OCI-LY3 (cell line): ENCODE results near the gene ZNF79.

Source experiments
- H2AFZ ChIP-seq: fragments of 200-600, 300-600 bp; shearing (Covaris generic); 2 replicates; pipeline ENCODE4 v1.6.0; 2014; ENCODE audit warnings: antibody characterized with exemption, low read depth, low read length
- H3K27ac ChIP-seq: fragments of 200-600, 300-600 bp; sonication (generic); 2 replicates; pipeline ENCODE4 v1.5.1; 2014; ENCODE audit warnings: mild to moderate bottlenecking, low read length, moderate library complexity, mixed read lengths
- H3K27me3 ChIP-seq: fragments of 200-600, 300-600 bp; sonication (generic); 2 replicates; pipeline ENCODE4 v1.6.1; 2014; ENCODE audit warnings: low read depth, low read length, mixed read lengths
- H3K36me3 ChIP-seq: fragments of 200-600, 300-600 bp; sonication (generic); replicated peaks from 2 replicates; pipeline ENCODE3; 2014; ENCODE audit warnings: low read depth, low read length, mixed read lengths
- H3K4me1 ChIP-seq: fragments of 300-600, 200-600 bp; sonication (generic); 2 replicates; pipeline ENCODE4 v1.6.1; 2014; ENCODE audit warnings: low read length, mixed read lengths
- H3K4me2 ChIP-seq: fragments of 200-600, 300-600 bp; sonication (generic); 2 replicates; pipeline ENCODE4 v1.6.1; 2014; ENCODE audit warnings: low read length, mixed read lengths
- H3K4me3 ChIP-seq: fragments of 300-600, 200-600 bp; sonication (generic); 2 replicates; pipeline ENCODE4 v1.5.1; 2014; ENCODE audit warnings: antibody characterized with exemption, mild to moderate bottlenecking, low read length, moderate library complexity
- H3K79me2 ChIP-seq: fragments of 300-600, 200-600 bp; shearing (Covaris generic); 2 replicates; pipeline ENCODE4 v1.6.1; 2014; ENCODE audit warnings: mild to moderate bottlenecking, low read length, mixed read lengths
- H3K9ac ChIP-seq: fragments of 300-600, 200-600 bp; shearing (Covaris generic); 2 replicates; pipeline ENCODE4 v1.6.0; 2014; ENCODE audit warnings: mild to moderate bottlenecking, low read length, moderate library complexity
- H3K9me3 ChIP-seq: fragments of 200-600, 300-600 bp; shearing (Covaris generic); 2 replicates; pipeline ENCODE4 v1.6.1; 2014; ENCODE audit warnings: low read length, mixed read lengths; ENCODE audit not compliant: insufficient read depth
- H4K20me1 ChIP-seq: fragments of 200-600, 300-600 bp; sonication (generic); 2 replicates; pipeline ENCODE4 v1.6.1; 2016; ENCODE audit warnings: low read length, mixed read lengths; ENCODE audit not compliant: insufficient read depth
- EZH2phosphoT487 ChIP-seq: fragments of 200-600 bp; shearing (Covaris generic); IDR thresholded peaks from 2 replicates; pipeline ENCODE4 v1.6.1; 2018; ENCODE audit warnings: antibody characterized with exemption, mixed run types, low read depth
- TF ChIP-seq, protein P1 (sequence below): fragments of 200-600, 300-600 bp; sonication (generic); IDR thresholded peaks from 2 replicates; pipeline ENCODE4 v1.5.1; 2014; ENCODE audit warnings: antibody characterized with exemption, low read length, low read depth

The ZNF79 gene

DNA sequence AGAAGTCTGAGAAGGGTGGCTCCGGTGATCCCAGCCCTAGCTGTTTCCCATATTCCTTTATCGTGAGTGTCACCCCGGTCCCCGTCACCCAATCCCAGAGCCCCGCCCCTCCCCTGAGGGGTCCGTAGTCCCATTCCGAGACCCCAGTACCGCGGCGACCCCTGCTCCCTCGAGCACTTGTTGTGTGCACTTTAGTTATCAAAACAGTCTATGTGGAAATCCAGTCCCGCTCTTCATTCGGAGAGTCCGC lies 27.4 kb downstream of the ZNF79 start:
- peak overlapping the region; percentile 90 for H3K4me3 ChIP-seq
- peak overlapping the region; percentile 96 for H3K9ac ChIP-seq
- TF ChIP-seq, protein P1, sequence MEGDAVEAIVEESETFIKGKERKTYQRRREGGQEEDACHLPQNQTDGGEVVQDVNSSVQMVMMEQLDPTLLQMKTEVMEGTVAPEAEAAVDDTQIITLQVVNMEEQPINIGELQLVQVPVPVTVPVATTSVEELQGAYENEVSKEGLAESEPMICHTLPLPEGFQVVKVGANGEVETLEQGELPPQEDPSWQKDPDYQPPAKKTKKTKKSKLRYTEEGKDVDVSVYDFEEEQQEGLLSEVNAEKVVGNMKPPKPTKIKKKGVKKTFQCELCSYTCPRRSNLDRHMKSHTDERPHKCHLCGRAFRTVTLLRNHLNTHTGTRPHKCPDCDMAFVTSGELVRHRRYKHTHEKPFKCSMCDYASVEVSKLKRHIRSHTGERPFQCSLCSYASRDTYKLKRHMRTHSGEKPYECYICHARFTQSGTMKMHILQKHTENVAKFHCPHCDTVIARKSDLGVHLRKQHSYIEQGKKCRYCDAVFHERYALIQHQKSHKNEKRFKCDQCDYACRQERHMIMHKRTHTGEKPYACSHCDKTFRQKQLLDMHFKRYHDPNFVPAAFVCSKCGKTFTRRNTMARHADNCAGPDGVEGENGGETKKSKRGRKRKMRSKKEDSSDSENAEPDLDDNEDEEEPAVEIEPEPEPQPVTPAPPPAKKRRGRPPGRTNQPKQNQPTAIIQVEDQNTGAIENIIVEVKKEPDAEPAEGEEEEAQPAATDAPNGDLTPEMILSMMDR = no peak
- TF ChIP-seq EZH2phosphoT487 = no peak
- peaks cover 41% of the 10 kb centered on the region for H4K20me1 ChIP-seq
- H2AFZ ChIP-seq = peak overlapping the region; percentile 60; the same call in 1 of the 2 replicates
- peaks cover 45% of the 10 kb centered on the region for H3K36me3 ChIP-seq
- peak overlapping the region; percentile 79 for H3K4me2 ChIP-seq
- H3K9me3 ChIP-seq = no peaks in the 10 kb centered on the region
- peaks cover 52% of the 10 kb centered on the region for H3K79me2 ChIP-seq
- no peaks in the 10 kb centered on the region for H3K27me3 ChIP-seq
- H3K4me1 ChIP-seq = peaks cover 37% of the 10 kb centered on the region
- H3K27ac ChIP-seq = peak overlapping the region; percentile 83

DNA sequence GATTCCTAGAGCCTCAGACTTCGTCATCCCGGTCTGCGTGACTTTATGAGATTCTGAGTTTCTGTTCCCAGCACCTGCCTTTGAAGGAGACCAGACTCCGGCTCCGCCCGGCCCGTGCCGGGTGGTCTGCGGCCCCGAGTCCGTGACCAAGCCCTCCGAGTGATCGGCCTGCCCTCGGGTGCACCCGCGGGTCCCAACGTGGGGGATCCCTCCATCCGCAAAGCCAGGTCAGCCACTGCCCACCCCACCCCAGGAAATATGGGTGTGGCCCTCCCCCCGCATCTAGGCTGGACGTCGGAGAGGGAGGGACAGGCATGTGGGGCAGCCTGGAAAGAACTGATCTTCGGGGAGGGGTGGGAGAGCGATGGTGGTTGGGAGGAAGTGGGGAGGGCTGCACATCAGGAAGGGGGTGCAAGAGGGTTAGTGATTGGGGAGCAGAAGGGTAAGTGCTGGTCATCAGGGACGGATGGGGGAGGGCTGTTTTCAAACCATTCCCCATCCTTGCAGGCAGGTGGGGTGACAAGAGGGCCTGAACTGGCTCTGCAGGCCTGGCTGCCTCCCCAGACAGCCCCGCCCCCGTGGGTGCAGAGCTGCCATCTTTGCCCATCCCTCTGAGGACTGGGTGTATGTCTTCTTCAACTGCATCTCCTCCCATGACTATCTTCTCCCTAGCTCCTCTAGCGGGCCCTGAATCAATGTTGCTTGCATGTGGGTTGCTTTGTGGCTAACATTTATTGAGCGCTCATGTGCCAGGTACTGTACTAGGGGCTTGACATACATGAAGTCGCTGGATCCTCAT lies 27.9 kb downstream of the ZNF79 start:
- H3K36me3 ChIP-seq = peaks cover 39% of the 10 kb centered on the region
- H3K4me1 ChIP-seq = peaks cover 37% of the 10 kb centered on the region
- no peaks in the 10 kb centered on the region for H3K9me3 ChIP-seq
- no peaks in the 10 kb centered on the region for H3K27me3 ChIP-seq
- H3K4me3 ChIP-seq = peak overlapping the region; percentile 90
- peak overlapping the region; percentile 83 for H3K27ac ChIP-seq
- peak overlapping the region; percentile 79 for H3K4me2 ChIP-seq
- peak overlapping the region; percentile 96 for H3K9ac ChIP-seq
- TF ChIP-seq, protein P1 = no peak
- no peak for TF ChIP-seq EZH2phosphoT487
- H2AFZ ChIP-seq = peak overlapping the region; percentile 60; the same call in 1 of the 2 replicates
- peaks cover 52% of the 10 kb centered on the region for H3K79me2 ChIP-seq
- peaks cover 36% of the 10 kb centered on the region for H4K20me1 ChIP-seq

DNA sequence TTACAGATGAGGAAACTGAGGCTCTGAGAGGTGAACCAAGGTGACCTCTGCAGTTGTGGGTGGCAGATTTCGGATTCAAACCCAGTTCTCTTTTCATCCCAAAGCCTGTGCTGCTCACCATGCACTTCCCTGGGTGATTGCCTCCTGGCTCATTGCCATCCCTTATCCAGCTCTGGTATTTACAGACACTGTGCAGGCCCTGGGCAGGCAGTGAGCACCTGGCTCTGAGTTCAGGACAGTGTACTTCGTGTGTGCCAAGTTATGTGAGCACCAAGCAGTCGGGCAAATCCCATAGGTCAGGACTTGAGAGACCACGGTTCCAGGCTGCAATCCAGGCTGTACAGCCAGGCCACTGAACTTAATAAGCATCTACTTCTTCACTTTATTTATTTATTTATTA lies 28.5 kb downstream of the ZNF79 start:
- peaks cover 37% of the 10 kb centered on the region for H3K4me1 ChIP-seq
- peaks cover 30% of the 10 kb centered on the region for H4K20me1 ChIP-seq
- H3K27me3 ChIP-seq = no peaks in the 10 kb centered on the region
- H3K9me3 ChIP-seq = no peaks in the 10 kb centered on the region
- H2AFZ ChIP-seq = no peak overlapping the region
- H3K4me3 ChIP-seq = peak overlapping the region; percentile 90
- no peak overlapping the region for H3K27ac ChIP-seq
- H3K4me2 ChIP-seq = peak overlapping the region; percentile 79
- H3K36me3 ChIP-seq = peaks cover 38% of the 10 kb centered on the region
- peaks cover 51% of the 10 kb centered on the region for H3K79me2 ChIP-seq
- TF ChIP-seq, protein P1 = no peak
- no peak for TF ChIP-seq EZH2phosphoT487
- H3K9ac ChIP-seq = peak overlapping the region; percentile 96; the same call in 1 of the 2 replicates

DNA sequence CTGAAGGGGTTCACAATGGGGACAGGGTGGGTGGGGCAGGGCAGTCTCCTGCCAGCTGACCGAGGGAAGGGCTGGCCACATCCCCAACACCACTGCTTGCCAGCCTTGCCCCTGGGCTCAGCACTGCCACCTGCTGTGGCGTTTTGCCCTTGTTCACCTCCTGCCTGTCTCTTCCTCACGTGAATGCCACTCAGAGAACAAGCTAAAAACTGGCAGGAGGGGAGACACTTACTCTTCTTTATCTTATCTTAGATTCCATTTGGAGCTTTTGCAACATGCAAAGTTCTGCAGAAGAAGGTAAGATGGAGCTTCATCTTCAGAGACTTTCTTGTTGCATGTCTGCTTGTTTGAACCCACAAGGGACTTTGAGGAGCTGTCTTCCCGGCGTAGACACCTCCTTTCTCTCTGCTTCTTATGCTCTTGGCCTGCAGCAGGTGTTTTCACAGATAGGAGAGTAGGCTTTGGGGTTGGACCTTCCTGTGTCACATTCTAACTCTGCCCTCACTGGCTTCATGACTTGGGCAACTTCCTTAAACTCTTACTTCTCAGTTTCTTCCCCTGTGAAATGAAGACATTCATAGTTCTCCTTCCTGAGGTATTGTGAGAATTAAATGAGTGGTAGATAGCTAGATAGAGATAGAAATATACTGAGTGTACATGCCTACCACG lies 31.3 kb downstream of the ZNF79 start:
- Histone ChIP-seq H3K36me3 (peaks cover 13% of the 10 kb centered on the region), H3K27ac (peak overlapping the region; percentile 81), H3K9ac (peak overlapping the region; percentile 36), H3K9me3 (no peaks in the 10 kb centered on the region), H3K4me2 (peak overlapping the region; percentile 80), H3K4me1 (peaks cover 25% of the 10 kb centered on the region), H3K27me3 (no peaks in the 10 kb centered on the region), H4K20me1 (peaks cover 2% of the 10 kb centered on the region; the same call in 1 of the 2 replicates), H3K79me2 (peaks cover 23% of the 10 kb centered on the region), H3K4me3 (peak overlapping the region; percentile 60), H2AFZ (peak overlapping the region; percentile 42; the same call in 1 of the 2 replicates)
- no peak for TF ChIP-seq EZH2phosphoT487
- TF ChIP-seq, protein P1 = peak; percentile 54
